Stimulated activated CD8-positive, alpha-beta memory T cell treated with anti-CD3 and anti-CD28 coated beads, Interleukin-15, amount 100 ng/mL, for 4 hours (primary cell): ENCODE measurements around the gene TSC22D1.
"Not testable (repeated sequence)": the region's sequence is repeated elsewhere in the genome, so short reads cannot be mapped to it uniquely, and the experiment has no call there.

Experiments used
- DNase-seq, 2 donors: peaks; one replicate each; pipeline ENCODE4 v3.0.0-alpha.2; 2020; ENCODE audit warnings: low read depth in 2 of 2

TSC22D1 gene

DNA sequence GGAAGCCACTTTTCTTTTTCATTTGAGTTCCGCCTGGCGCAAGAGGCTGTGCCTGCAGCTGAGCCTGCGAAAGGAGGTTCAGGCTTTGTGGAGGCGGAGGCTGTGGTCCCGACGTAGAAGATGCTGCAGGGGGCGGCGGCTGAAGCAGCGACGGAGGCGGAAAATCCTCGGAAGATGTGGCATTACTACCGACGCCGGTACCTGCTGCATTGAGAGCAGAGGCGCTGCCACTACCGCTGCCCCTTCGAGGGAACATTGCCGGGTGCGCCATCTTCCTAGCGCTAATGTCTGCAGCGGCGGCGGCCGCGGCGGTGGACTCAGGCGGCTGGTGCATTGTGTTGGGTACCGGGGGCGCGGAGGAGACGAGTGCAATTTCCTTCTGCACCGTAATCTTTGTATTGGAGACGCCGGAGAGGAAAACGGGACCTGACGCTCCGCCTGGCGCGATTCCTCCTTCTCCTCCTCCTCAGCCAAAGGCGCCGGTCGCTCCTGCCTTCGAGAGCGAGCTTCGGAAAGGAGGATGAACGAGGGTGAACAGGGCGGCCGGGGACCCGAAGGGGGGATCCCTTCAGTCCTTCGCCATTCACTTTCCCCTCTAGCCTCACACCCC, at the start of gene TSC22D1:
TSC22D1 (minus strand) TSS at position 590 of the 610 bp plus-strand sequence; CDS start at position 334, 256 bp downstream.
- DNase-seq: peak; percentile 54 to 63

DNA sequence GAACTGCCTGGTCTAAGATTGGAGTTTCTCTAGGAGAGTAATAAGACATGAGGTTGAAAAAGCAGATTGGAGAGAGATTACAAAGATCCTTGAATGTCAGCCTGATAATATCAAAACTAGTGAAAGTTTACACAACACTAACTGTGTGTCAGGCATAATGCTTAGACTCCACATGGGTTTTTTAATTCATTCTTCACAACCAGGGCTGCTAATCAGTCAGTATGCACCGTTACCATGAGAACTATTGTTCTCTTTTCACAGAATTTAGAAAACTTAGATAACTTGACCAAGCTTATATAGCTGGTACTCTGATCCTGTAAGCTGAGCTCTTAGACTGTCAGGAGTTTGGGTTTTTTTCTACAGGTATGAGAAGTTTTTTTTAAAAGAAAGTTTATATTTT, 46.6 kb upstream of the TSC22D1 start:
- DNase-seq: no peak

GRCh38 chr13:44622261-44622660, 46.1 kb upstream of the TSC22D1 start:
- DNase-seq: no peak

DNA sequence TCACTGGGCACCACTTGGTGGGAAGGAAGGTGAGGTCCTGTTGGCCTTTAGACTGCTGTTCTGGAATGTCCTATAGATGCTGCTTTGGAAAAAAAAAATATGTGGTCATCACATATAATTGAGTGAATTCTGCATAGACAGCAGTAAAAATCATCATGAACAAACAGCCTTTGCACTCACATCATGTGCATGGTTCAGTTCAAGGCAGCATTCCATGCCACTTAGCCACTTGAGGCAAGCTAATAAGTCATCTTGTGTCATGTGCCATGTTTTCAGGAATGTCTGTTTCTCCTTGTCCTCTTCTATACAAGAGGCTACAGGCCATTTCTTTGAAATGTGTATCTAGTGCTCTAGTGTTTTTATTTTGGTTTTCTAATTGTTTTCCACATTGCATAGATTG, 43.9 kb upstream of the TSC22D1 start:
- no peak for DNase-seq

DNA sequence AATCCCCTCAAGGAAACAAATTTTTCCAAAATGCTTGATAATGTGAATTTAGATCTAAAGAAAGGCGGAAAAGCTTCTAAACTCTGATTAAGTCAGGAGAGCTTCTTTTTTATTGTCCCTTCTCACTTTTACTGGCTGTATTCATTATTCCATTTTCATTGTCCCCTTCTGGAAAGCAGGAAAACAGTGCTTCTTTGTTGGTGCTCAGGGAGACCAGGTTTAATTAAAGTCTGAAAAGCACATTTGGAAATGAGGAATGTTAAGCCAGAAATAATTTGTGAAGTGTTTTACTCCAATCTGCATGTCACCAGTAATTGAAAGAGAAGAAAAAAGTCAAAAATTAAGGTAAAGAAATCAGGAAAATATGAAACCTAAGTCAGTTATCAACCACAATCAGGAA, 43.5 kb upstream of the TSC22D1 start:
- no peak for DNase-seq

GRCh38 chr13:44618326-44618725, 42.2 kb upstream of the TSC22D1 start:
- no peak for DNase-seq

DNA sequence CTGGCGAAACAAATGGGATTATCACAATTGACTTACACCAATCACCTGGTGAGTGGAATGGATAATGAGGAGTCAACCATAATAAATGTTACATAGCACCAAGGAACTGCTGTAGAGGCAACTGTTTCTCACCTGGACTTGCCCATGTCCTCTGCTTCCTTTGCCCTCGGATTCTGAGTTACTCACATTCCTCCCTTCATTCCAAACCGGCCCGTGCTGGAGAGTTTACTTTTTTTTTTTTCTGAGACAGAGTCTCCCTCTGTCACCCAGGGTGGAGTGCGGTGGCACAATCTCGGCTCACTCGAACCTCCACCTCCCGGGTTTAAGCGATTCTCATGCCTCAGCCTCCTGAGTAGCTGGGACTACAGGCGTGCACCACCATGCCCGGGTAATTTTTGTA, 41.5 kb upstream of the TSC22D1 start:
- no peak for DNase-seq

- no peak for DNase-seq
These were observed 33.0 kb upstream of the TSC22D1 start for GRCh38 chr13:44609137-44609536.

GRCh38 chr13:44605721-44606120, 29.6 kb upstream of the TSC22D1 start:
- DNase-seq: no peak

DNA sequence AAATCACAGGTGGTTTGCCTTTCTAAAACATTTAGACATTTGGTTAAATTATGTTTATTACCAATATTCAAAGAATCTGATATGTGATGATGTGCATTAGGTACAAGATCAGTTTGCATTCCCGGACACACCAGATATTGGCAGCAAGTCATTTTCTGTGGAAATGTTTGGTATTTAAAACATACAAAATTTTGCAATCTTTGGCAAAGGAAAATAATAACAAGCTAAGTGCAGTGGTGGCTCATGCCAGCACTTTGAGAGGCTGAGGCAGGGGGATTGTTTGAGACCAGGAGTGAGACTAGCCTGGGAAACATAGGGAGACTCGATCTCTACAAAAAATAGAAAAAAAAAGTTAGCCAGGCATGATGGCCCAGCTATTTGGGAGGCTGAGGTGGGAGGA, 29.1 kb upstream of the TSC22D1 start:
- no peak for DNase-seq

DNA sequence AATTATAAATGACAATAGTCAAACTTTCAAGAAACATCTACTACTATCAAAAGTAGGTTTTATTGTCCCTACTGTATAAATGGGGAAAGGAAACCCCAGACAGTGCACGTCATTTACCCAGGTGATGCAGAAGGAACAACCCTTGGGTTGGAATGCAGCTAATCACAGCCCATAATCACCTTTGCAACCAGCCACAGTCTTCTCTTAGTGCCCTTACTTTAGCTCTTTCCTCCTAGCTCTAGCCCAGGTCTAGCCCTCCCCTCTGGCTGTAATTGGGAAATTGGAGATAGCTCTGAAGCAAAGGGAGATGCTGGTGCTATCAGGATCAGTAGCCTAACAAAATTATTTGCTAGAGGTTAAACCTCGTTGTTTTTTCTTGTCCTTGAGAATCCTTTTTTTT, 25.5 kb upstream of the TSC22D1 start:
- DNase-seq: no peak

DNA sequence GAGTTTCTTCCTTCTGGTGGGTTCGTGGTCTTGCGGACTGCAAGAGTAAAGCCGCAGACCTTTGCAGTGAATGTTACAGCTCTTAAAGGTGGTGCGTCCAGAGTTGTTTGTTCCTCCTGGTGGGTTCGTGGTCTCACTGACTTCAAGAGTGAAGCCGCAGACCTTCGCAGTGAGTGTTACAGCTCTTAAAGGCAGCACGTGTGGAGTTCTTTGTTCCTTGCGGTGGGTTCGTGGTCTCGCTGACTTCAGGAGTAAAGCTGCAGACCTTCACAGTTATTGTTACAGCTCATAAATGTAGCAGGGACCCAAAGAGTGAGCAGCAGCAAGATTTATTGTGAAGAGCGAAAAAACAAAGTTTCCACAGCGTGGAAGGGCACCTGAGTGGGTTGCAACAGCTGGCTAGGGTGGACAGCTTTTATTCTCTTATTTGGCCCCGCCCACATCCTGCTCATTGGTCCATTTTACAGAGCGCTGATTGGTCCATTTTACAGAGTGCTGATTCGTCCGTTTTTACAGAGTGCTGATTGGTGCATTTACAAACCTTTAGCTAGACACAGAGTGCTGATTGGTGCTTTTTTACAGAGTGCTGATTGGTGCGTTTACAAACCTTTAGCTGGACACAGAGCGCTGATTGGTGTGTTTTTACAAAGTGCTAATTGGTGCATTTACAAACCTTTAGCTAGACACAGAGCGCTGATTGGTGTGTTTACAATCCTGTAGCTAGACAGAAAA, 17.9 kb upstream of the TSC22D1 start:
- DNase-seq: not testable (repeated sequence)

DNA sequence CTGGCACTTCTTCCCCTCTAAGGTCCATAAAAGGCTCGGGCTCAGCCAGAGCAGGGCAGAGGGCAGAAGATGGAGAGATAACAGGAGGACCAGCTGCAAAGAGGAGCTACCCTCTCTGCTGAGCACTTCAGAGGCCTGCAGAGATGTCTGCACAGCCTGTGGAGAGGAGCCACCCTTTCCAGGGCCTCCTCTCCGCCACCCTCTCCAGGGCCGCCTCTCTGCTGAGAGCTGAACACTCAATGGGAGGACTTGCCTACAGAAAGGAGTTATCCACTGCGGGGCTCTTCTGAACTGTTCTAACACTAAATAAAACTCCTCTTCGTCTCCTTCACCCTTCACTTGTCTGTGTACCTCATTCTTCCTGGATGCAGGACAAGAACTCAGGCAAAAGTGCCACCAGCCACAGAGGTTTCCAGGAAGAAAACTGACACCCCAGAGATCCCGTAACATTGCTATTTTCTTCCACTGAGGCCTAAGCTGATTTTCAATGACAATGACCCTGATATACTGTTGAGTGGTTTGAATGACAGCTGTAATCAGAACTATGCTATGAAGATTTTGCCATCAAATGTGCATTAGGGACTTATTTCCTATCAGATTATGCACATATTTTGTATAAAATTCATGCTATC, 16.2 kb upstream of the TSC22D1 start:
- DNase-seq: no peak

- DNase-seq: no peak
These were observed 15.2 kb upstream of the TSC22D1 start for GRCh38 chr13:44591316-44591715.

DNA sequence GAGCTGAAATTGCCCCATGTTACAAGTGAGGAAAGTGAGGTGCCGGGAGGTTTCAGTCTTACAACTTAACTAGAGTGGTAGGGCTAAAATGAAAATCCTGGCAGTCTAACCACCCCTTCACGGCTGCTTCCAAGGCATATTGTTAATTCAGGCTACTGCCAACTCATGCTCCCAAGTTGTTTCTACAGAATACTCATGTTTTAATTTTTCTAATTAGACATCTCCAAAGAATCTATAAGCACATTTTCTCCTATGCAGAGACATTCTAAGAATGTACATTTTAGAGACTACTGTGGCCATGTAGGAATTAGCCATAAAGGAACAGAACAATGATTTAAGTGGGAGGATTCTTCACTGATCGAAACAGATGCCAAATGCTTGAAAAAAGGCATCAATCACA, 7.0 kb upstream of the TSC22D1 start:
- DNase-seq: no peak

DNA sequence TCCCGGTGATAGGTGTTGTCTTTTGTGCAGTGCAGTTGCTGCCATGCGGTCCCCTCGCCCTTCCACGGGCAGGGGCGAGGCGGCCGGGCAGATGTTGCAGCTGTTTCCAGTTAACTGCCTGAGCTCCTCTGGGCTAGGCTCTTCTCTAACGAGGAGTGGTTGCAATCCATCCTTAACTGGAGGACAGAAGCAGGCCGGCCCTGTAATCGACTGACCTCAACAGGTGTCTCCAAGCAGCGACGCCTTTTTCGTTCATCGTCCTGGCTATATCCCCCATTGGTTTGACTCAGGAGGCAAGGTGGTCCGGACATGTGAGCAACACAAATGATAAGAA, 1.9 kb upstream of the TSC22D1 start:
- no peak for DNase-seq

- DNase-seq: peak; percentile 89 to 91
These were observed 1.3 kb upstream of the TSC22D1 start for GRCh38 chr13:44577236-44578066.

GRCh38 chr13:44576351-44577235, 463 bp upstream of the TSC22D1 start:
- DNase-seq: peak in 1 of 2 donors; percentile 15

GRCh38 chr13:44575035-44575434, 1.1 kb downstream of the TSC22D1 start:
- no peak for DNase-seq

DNA sequence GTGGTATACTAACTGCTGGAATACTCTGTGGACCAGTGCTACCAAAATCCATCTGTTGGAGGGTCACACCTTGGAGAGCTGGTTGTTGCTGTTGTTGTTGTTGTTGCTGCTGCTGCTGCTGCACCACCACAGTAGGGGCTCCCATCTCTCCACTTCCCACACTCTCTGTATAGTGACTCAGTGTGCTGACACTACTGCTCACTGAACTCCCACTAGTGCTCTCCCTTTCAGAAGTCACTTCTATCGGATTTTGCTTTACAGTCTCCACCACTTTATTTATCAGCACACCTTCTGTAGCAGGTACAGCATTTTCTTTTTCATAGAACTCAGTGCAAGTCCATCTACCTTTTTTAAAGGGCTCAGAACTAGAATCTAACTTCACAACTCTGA, 1.7 kb downstream of the TSC22D1 start:
- no peak for DNase-seq

GRCh38 chr13:44573790-44574465, 2.2 kb downstream of the TSC22D1 start:
- DNase-seq: no peak
